Endothelial cell of umbilical vein (primary cell): ENCODE data around the gene RGR.

Experiments used
- CTCF ChIP-seq, 2 donors: IDR thresholded peaks; 1 replicate in 1 of 2; 2 replicates in 1 of 2; pipeline ENCODE4 v1.5.1; 2011; ENCODE audit warnings: low read length in 2 of 2, mild to moderate bottlenecking in 2 of 2, moderate library complexity in 2 of 2, control low read depth in 1 of 2, inconsistent platforms in 1 of 2, low read depth in 1 of 2; ENCODE audit not compliant: insufficient read depth in 1 of 2; ENCODE audit errors: extremely low read depth in 1 of 2
- EZH2 ChIP-seq: IDR thresholded peaks from 2 replicates; pipeline ENCODE4 v1.6.1; 2012; ENCODE audit warnings: borderline replicate concordance, low read depth, mild to moderate bottlenecking, moderate library complexity, low read length, inconsistent platforms; ENCODE audit not compliant: severe bottlenecking
- FOS ChIP-seq: IDR thresholded peaks from 2 replicates; pipeline ENCODE4 v1.6.1; 2011; ENCODE audit warnings: mild to moderate bottlenecking, low read length, moderate library complexity, borderline replicate concordance; ENCODE audit not compliant: insufficient read depth
- GATA2 ChIP-seq: IDR thresholded peaks from 2 replicates; pipeline ENCODE4 v1.7.0; 2011; ENCODE audit warnings: low read depth, mild to moderate bottlenecking, moderate library complexity, mixed read lengths, low read length; ENCODE audit not compliant: insufficient read length, insufficient read depth
- JUN ChIP-seq: IDR thresholded peaks from 2 replicates; pipeline ENCODE4 v1.6.1; 2011; ENCODE audit warnings: borderline replicate concordance, low read depth; ENCODE audit not compliant: insufficient read length, insufficient read depth
- MYC ChIP-seq: IDR thresholded peaks from one replicate; pipeline ENCODE4 v1.6.1; 2011; ENCODE audit warnings: mild to moderate bottlenecking, low read depth, low read length
- POLR2A ChIP-seq: IDR thresholded peaks from 2 replicates; pipeline ENCODE4 v1.6.1; 2012; ENCODE audit warnings: low read depth, mild to moderate bottlenecking, control low read depth, low read length
- POLR2AphosphoS5 ChIP-seq: IDR thresholded peaks from 2 replicates; pipeline ENCODE4 v1.6.1; 2012; ENCODE audit warnings: low read depth, mild to moderate bottlenecking, control low read depth, low read length, moderate library complexity; ENCODE audit not compliant: insufficient read depth
- TF ChIP-seq, protein P1 (sequence below): IDR thresholded peaks from 2 replicates; pipeline ENCODE4 v1.6.1; 2011; ENCODE audit not compliant: insufficient read depth, insufficient read length

GRCh38 chr10:84201244-84201606 is 43.6 kb upstream of the RGR start:
- TF ChIP-seq JUN (no peak), CTCF (IDR thresholded peaks at IDR 0.05; ENCODE audit: extremely low read depth in 1 of 2, insufficient read depth in 1 of 2, low read depth in 1 of 2, low read length in 2 of 2) (no peak), FOS (no peak), MYC (no peak), POLR2A (no peak), POLR2AphosphoS5 (no peak), EZH2 (no peak), GATA2 (no peak)
- TF ChIP-seq, protein P1, sequence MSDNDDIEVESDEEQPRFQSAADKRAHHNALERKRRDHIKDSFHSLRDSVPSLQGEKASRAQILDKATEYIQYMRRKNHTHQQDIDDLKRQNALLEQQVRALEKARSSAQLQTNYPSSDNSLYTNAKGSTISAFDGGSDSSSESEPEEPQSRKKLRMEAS = no peak
